ENCODE data around the gene DNAJB7. TPM values are rescaled to one million over a fixed set of nuclear protein-coding genes. Genes with fewer than 3 reads are reported as not detected.

The DNAJB7 gene
- total RNA-seq, 1 donor from 2014 or later = not detected

- no peak overlapping the region for H3K4me3 Mint-ChIP-seq
- DNase-seq (ENCODE audit: low spot score in 2 of 2, unreplicated experiment in 2 of 2) = no peak
- TF ChIP-seq CTCF (IDR thresholded peaks at IDR 0.05; ENCODE audit: unreplicated experiment) = no peak
- H3K9me3 Mint-ChIP-seq = no peaks in the 10 kb centered on the region
- peaks cover 33% of the 10 kb centered on the region for H3K36me3 Mint-ChIP-seq
- H3K27me3 Mint-ChIP-seq (ENCODE audit: low read depth) = no peaks in the 10 kb centered on the region
- H3K27ac Mint-ChIP-seq = no peak overlapping the region
- no peaks in the 10 kb centered on the region for H3K4me1 Mint-ChIP-seq
Measured at GRCh38 chr22:40889116-40889515, 27.2 kb upstream of the DNAJB7 start.

GRCh38 chr22:40878922-40879321 lies 17.0 kb upstream of the DNAJB7 start:
- Mint-ChIP-seq H3K9me3 (no peaks in the 10 kb centered on the region), H3K4me1 (no peaks in the 10 kb centered on the region), H3K4me3 (no peak overlapping the region), H3K27me3 (ENCODE audit: low read depth) (no peaks in the 10 kb centered on the region), H3K36me3 (peaks cover 12% of the 10 kb centered on the region), H3K27ac (no peak overlapping the region)
- TF ChIP-seq CTCF (IDR thresholded peaks at IDR 0.05; ENCODE audit: unreplicated experiment) = no peak
- DNase-seq (ENCODE audit: low spot score in 2 of 2, unreplicated experiment in 2 of 2) = no peak

GRCh38 chr22:40877488-40877887 lies 15.6 kb upstream of the DNAJB7 start:
- H3K9me3 Mint-ChIP-seq = no peaks in the 10 kb centered on the region
- no peaks in the 10 kb centered on the region for H3K27me3 Mint-ChIP-seq (ENCODE audit: low read depth)
- no peak for TF ChIP-seq CTCF (IDR thresholded peaks at IDR 0.05; ENCODE audit: unreplicated experiment)
- DNase-seq (ENCODE audit: low spot score in 2 of 2, unreplicated experiment in 2 of 2) = no peak
- no peak overlapping the region for H3K4me3 Mint-ChIP-seq
- H3K27ac Mint-ChIP-seq = peak overlapping the region; percentile 14
- no peaks in the 10 kb centered on the region for H3K4me1 Mint-ChIP-seq
- H3K36me3 Mint-ChIP-seq = peaks cover 9% of the 10 kb centered on the region

GRCh38 chr22:40876907-40877306 lies 15.0 kb upstream of the DNAJB7 start:
- Mint-ChIP-seq H3K27ac (peak overlapping the region; percentile 14), H3K4me1 (no peaks in the 10 kb centered on the region), H3K4me3 (no peak overlapping the region), H3K9me3 (no peaks in the 10 kb centered on the region), H3K36me3 (peaks cover 8% of the 10 kb centered on the region), H3K27me3 (ENCODE audit: low read depth) (no peaks in the 10 kb centered on the region)
- DNase-seq (ENCODE audit: low spot score in 2 of 2, unreplicated experiment in 2 of 2) = no peak
- no peak for TF ChIP-seq CTCF (IDR thresholded peaks at IDR 0.05; ENCODE audit: unreplicated experiment)

GRCh38 chr22:40875111-40875510 lies 13.2 kb upstream of the DNAJB7 start:
- H3K4me1 Mint-ChIP-seq = no peaks in the 10 kb centered on the region
- H3K27ac Mint-ChIP-seq = no peak overlapping the region
- H3K9me3 Mint-ChIP-seq = no peaks in the 10 kb centered on the region

More at GRCh38 chr22:40875111-40875510, 13.2 kb upstream of the DNAJB7 start:
- Mint-ChIP-seq H3K36me3 (peaks cover 4% of the 10 kb centered on the region), H3K27me3 (ENCODE audit: low read depth) (no peaks in the 10 kb centered on the region), H3K4me3 (no peak overlapping the region)
- no peak for TF ChIP-seq CTCF (IDR thresholded peaks at IDR 0.05; ENCODE audit: unreplicated experiment)
- DNase-seq (ENCODE audit: low spot score in 2 of 2, unreplicated experiment in 2 of 2) = no peak
